AG10803 (cell line): ENCODE measurements around the gene TNXB.

Experiments used
- DNase-seq: peaks from one replicate; pipeline ENCODE4 v3.0.0; 2010; ENCODE audit warnings: low read depth
- H3K4me3 ChIP-seq: 2 replicates; pipeline ENCODE4 v1.5.1; 2011; ENCODE audit warnings: mild to moderate bottlenecking, low read length, control low read depth
- CTCF ChIP-seq: conservative IDR thresholded peaks from 2 replicates; pipeline ENCODE4 v1.5.1; 2011; ENCODE audit warnings: mild to moderate bottlenecking, low read length, control low read depth, inconsistent platforms

Gene TNXB

GRCh38 chr6:32097364-32097763 lies 11.8 kb downstream of the TNXB start:
- TF ChIP-seq CTCF = no peak
- DNase-seq = no peak
- no peak overlapping the region for H3K4me3 ChIP-seq

- TF ChIP-seq CTCF = no peak
- no peak for DNase-seq
- H3K4me3 ChIP-seq = no peak overlapping the region
Observed at GRCh38 chr6:32096394-32097258, 12.5 kb downstream of the TNXB start.

- H3K4me3 ChIP-seq = no peak overlapping the region
- DNase-seq = no peak
- no peak for TF ChIP-seq CTCF
Observed at GRCh38 chr6:32096087-32096393, 13.1 kb downstream of the TNXB start.

- no peak for DNase-seq
- no peak overlapping the region for H3K4me3 ChIP-seq
- TF ChIP-seq CTCF = no peak
Observed at GRCh38 chr6:32095338-32096086, 13.6 kb downstream of the TNXB start.

GRCh38 chr6:32092760-32093497 lies 16.2 kb downstream of the TNXB start:
- TF ChIP-seq CTCF = no peak
- peak; percentile 78 for DNase-seq
- no peak overlapping the region for H3K4me3 ChIP-seq

- TF ChIP-seq CTCF = no peak
- H3K4me3 ChIP-seq = no peak overlapping the region
- DNase-seq = no peak
Observed at GRCh38 chr6:32089082-32089828, 19.9 kb downstream of the TNXB start.
